HL-60/S4 treated with retinoic acid at 250 ng/mL for 4 days and 3 days (cell line): ENCODE results near the gene SZT2.

Experiments used
- in situ Hi-C: fragments of 300-500 bp; cut with MboI; formaldehyde crosslinking; loops from 2 replicates; pipeline ENCODE4 v1.7.0; 2022; ENCODE audit warnings: low sequenced_read_pairs

SZT2 gene

DNA sequence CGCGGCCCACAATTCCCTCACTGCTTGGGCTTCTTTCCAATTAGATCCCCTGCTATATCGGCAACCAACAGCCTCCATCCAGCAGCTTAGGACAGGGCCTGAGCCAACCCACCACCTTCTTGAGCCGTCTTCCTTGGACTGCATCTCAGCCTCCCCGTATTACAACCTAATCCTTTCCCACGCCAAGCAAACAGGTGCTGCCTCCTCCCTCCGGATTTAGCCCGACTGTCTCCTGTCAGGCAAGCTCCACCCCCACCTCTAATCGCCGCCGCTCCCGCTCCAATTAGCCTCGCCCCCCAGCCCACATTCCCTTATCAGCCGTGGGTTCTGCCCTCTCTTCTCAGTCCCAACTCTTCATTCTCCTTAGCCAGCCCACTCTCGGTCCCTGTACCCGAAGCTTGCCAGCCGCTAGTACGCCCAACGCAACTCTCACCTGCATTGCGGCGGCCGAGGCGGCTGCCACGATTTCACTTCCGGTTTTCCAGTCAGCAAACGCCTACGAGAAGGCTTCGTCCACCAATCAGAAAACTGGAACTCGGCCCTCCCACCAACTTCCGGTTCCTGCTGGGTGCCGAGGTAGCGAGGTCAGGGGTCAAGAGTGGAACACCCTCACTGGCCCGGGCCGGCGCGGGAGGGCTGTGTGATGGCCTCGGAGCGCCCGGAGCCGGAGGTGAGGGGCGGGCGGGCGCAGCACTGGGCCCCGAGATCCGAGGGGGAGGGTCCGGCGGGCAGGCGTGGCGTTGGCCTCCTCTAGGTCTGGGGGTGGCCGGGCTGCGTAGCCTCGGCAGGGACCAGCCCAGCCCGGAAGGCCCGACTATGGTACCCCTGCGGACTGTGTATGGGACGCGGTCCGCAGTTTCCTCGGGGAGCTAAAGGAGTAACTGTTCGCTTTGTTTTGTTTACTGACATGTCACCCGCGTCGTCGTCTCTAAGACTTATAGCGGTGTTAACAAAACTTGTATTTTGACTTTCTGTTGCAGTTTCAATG lies at the start of gene SZT2, which contains the start of gene MED8:
TSS of gene SZT2 (plus strand) at position 574 of the 988 bp plus-strand sequence. CDS start at position 644, 70 bp downstream.
TSS of gene MED8 (minus strand) at position 475 of the 988 bp plus-strand sequence. CDS start at position 439, 36 bp downstream.
- in situ Hi-C loops = no loop called here

DNA sequence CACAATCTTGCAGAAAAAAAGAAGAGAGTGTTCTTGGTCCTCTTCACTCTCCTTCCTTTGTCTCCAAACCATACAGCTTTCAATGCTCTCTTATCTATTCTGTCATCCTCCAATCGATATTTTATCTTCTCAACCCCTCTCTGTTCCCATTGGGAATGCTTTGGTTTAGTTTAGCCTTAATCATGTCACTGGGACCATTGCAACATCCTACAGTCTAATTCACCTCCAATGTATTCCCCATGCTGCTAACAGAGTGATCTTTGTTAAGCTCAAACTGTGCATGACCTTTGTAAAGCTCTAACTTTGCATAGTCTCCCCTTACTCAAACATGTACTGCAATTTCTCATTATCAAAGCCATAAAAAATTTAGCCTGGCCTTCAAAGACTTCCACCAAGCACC lies 49.1 kb upstream of the SZT2 start:
- in situ Hi-C loops = no loop called here

DNA sequence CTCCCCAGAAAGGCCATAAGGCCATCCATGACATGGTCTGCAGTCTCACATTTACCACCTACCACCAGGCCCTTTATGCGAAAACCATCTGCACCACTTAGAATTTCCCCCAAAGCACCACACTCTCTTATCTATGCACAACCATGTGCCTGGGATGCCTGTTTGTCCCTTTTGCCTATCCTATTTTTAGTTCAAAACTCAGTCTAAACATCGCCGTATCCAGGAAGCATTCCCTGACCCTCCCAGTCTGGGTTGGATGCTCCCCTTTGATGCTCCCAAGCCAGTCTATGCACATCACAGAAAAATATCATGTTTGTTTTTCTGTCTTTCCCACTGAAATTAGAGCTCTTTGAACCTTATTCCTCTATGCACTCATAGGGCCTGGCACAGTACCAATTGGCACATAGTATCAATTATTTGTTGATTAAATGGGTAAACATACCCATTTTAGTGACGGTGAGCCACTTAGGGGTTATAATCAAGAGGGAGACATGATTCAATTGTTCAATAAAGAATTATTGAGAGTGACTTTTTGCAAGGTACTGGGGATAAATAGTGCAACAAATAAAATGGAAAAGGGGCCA lies 45.3 kb upstream of the SZT2 start:
- in situ Hi-C loops = no loop called here

DNA sequence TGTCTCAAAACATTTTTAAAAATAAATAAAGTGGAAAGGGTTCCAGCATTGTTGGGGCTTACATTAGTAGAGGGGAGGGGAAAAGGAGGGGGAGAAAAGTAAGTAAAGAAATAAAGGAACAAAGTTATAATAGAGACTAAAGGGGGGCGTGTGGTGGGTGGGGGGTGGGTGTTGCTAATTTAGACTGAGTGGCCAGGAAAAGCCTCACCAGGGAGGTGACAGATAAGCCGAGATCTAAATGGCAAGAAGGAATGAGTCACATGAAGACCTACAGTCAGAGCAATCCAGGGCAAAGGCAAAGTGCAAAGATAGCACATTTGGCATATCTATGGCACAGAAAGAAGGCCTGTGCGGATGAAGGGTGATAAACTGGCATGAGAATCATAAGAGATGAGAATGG lies 44.6 kb upstream of the SZT2 start:
- in situ Hi-C loops = no loop called here

DNA sequence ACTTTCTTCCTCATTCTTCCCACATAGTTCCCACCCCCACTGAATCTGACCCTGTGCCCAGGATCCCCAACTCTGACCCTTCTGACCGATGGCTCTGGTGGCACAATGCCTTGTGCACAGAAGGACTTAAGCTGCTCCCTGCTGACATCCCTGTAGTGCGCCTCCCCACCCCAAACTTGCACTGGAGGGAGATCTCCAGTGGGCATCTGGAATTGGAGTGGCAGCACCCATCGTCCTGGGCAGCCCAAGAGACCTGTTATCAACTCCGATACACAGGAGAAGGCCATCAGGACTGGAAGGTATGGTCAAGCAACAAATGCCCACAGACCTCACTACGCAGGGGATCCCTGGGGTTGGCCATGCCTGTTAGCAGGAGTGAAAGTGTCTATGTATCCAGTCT lies 43.1 kb upstream of the SZT2 start:
- in situ Hi-C loops = no loop called here

DNA sequence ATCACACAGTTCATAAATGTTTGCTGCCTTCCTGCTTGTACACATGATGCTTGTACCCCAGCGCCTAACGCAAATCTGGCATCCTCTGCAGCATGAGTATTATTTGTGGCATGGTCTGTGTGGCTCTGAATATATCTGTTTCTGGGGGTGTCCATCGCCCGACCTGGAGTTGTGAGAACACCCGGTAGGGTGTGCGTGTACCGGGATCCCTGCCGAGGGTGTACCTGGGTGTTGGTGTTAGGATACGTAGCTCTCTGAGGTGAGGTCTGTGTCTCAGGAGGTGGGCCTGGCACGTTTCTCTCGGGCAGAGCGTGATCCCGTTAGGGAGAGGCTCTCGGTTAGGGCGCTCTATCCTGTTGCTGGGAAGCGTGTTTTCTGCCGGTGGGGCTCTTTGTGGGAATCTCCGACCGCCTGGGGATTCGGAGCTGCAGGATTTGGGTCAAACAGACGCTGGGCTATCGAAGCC lies 41.3 kb upstream of the SZT2 start:
- in situ Hi-C loops = no loop called here

DNA sequence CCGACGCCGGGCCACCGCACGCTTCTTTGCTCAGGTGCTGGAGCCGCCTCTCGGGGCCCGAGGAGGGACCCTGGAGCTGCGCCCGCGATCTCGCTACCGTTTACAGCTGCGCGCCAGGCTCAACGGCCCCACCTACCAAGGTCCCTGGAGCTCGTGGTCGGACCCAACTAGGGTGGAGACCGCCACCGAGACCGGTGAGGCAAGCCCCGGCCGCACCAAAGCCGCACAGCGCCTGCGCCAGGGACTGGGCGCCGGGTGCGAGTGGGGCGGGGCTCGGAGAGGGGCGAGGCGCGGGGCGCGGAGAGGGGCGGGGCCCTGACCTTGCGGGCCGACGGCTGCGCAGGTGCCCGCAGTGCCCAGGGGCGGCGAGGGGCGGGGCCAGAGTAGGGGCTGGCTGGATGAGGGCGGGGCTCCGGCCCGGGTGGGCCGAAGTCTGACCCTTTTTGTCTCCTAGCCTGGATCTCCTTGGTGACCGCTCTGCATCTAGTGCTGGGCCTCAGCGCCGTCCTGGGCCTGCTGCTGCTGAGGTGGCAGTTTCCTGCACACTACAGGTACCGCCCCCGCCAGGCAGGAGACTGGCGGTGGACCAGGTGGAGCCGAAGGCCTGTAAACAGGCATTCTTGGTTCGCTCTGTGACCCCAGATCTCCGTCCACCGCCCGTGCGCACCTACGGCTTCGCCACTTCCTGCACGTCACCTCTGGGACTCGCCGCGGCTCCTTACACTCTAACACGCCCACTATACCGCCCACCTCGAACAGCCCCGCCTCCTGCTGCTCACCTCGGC lies 40.7 kb upstream of the SZT2 start:
- in situ Hi-C loops = no loop called here

DNA sequence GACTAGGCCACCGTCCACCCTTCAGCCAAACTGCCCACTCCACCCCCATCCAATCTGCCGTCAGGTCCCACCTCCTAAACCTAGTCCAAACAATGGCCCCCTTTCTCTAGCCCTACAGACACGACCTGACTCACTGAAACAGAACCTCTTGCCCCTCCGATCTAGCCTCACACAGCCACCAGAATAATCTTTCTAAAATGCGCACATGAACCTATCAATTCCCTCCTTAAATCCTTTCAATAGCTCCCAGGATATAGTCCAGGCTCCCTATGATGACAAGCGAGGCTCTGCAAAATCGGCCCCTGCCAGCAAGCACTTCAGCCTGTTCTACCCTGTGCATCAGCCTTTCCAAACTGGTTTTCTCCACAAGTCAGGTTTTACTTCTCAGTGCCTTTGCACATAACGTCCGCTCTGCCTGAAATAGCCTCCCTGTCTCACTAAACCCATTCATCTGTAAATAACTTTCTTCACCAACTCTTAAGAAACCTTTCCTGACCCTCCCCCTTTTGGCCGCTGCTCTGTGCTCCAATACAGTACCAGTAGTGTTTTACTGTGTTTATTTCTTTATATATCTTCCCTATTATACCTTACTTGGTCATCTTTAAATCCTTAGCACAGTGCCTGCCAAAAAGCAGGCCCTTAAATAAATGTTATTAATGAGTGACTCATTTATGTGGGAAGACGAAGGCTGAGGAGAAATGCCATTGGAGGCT lies 39.9 kb upstream of the SZT2 start:
- in situ Hi-C loops = no loop called here

DNA sequence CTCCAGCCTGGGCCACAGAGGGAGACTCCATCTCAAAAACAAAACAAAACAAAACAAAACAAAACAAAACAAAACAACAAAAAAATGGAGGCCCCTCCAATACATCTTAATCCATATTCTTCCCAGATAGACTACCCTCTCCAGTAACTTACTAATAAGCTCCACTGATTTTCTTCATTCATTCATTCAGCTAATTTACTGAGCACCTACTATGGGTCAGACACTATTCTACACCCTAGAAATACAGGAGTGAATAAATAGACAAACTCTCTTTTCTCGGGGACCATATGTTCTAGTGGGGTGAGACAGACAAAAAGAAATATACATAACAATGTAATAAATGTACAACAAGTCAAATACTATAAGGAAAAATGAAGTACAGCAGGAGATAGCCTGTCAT lies 38.7 kb upstream of the SZT2 start:
- in situ Hi-C loops = no loop called here

DNA sequence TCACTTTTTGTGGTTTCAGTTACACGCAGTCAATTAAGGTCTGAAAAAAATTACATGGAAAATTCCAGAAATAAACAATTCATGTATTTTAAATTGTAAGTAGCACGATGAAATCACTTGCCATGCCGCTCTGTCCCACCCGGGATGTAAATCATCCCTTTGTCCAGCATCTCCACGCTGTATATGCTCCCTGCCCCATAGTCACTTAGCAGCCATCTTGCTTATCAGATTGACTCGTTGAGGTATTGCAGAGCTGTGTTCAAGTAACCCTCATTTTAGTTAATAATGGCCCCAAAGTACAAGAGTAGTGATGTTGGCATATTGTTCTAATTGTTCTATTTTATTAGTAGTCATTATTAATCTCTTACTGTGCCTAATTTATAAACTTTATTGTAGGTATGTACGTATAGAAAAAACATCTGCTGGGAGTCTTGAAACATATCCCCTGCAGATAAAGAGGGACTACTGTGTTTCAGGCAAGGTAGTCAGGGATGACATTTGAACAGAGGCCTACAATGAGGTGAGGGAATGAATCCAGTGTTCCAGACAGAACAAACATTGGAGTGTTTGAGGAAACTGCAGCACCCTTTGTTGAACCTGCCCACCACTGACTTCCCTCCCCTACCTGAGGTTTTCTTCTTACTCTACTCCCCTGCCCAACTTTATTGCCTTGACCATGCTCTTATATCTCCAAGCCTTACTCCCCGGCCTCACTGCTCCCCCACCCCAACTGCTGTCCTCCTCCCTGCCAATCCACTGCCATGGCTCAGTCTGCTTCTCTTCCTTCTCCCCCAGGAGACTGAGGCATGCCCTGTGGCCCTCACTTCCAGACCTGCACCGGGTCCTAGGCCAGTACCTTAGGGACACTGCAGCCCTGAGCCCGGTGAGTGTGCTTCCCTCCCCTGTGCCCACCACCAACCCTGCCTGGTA lies 38.0 kb upstream of the SZT2 start:
- in situ Hi-C loops = no loop called here

DNA sequence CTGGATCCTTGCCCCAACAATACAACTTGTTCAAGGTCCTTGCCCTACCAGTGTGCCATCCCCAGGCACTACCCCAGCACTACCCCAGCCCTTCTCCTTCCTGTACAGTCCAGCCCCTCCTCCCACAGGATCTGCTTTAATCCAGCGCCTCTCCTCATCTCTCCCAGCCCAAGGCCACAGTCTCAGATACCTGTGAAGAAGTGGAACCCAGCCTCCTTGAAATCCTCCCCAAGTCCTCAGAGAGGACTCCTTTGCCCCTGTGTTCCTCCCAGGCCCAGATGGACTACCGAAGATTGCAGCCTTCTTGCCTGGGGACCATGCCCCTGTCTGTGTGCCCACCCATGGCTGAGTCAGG lies 37.4 kb upstream of the SZT2 start:
- in situ Hi-C loops = no loop called here

DNA sequence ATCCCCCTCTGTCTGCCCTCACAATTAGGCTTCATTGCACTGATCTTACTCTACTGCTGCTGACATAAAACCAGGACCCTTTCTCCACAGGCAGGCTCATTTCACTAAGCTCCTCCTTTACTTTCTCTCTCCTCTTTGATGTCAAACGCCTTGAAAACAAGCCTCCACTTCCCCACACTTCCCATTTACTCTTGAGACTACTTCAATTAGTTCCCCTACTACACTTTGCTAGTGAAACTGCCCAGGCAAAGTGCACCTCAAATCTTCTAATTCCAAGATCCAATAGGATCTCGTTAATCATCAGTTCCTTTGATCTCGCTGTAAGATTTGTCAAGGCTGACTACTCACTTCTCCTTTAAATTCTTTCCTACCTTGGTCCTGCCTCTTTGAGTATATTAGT lies 36.8 kb upstream of the SZT2 start:
- in situ Hi-C loops = no loop called here

DNA sequence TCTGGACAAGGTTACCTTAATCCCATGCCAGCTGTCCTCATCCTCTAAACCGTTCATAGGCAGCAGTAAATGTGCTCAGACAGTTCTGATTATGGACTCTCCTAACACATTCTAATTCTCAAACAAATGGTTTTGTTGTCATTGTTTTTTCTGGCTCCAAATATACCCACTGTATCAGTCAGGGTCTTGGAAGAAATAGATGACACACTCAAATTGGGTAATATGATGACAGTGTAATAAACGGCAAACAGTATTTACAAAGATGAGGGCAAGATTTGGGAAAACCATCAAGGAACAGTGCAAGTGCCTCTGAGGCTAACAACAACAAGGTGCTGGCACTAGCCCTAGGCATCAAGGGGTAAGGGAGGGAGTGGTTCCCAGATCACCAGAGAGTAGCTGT lies 35.2 kb upstream of the SZT2 start:
- in situ Hi-C loops = no loop called here

DNA sequence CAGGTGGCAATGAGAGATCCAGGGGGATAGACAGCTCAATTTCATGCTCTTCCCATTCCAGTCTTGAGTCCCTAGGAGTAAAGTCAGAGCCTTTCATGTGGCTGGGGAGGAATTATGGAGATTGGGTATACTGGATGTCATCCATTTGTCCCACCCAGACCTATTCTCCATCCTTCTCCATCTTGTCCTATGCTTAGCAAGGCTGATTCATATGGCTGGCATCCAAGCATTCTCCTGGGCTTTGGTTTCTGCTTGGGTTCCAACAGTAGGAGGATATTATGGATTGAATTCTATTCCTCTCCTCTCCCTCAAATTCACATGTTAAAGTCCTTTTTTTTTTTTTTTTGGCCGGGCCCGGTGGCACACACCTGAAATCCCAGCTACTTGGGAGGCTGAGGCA lies 34.8 kb upstream of the SZT2 start:
- in situ Hi-C loops = no loop called here

DNA sequence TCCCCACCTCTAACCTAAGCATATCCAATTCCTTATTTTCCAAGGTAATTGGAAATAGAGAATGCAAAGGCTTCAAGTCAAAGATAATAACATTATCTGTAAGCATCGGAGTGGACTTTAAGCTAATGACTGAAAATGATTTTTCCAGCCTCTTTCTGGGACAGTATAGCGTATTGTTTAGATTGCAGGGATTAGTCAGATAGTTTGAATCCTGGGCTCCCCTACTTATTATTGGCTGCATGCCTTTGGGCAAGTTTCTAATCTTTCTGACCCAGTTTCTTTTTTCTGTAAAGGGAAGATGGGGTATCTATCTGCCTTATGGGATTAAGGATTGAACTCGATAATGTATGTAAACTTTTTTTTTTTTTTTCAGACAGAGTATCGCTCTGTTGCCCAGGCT lies 32.4 kb upstream of the SZT2 start:
- in situ Hi-C loops = no loop called here

DNA sequence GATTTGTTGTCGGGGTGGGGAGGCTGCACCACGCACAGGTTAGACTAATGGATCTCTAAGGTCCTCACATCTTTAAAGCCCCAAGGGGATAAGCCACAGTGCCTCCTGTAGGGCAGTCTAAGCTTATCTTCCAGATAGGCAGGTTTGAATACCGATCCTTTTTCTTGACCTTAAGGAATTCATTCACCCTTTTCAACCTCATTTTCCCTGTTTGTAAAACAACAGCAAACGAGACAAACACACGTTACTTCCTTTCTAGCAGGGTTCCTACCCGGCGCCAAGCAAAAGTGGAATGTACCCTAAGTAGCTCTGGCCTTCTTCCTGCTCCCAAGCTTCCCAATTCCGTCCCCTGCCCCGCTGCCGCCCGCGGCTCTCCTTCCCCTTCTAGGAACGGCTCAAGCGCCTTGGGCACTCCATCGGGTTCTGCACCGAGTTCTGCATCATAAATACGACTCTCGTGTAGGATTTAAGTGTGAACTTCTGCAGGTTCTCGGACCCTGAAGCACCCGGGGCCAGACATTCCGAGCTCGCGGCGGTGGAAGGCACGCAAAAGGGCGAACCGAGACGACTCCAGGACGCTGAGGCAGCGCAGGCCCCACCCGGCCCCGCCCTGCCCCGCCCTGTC lies 31.5 kb upstream of the SZT2 start:
- in situ Hi-C loops = no loop called here

DNA sequence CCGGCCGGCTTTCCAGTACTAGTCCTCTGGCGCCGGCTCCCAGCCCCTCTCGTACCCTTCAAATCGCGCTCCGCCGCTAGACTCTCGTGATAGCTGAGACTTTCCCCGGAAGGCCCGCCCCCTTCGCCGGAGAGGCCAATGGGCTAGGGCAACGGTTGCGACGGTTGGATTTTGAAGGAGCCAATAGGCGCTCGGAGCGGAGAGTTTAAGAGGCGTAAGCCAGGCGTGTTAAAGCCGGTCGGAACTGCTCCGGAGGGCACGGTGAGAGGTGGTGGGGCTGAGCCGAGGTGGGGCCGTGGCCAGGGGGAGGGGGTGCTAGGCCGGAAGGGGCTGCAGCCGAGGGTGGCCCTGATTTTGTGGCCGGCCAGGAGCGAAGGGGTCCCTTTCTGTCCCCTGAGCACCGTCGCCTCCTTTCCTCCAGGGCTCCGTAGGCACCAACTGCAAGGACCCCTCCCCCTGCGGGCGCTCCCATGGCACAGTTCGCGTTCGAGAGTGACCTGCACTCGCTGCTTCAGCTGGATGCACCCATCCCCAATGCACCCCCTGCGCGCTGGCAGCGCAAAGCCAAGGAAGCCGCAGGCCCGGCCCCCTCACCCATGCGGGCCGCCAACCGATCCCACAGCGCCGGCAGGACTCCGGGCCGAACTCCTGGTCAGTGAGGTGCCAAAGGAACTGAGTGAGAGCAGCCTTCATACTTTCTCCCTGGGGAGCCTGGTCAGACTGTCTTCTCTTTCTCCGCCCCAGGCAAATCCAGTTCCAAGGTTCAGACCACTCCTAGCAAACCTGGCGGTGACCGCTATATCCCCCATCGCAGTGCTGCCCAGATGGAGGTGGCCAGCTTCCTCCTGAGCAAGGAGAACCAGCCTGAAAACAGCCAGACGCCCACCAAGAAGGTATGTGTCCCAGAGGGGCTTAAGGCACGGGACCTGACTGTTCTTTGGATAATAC lies 30.7 kb upstream of the SZT2 start, which contains the start of gene CDC20:
TSS of gene CDC20 (plus strand) at position 236 of the 948 bp plus-strand sequence. CDS start at position 471, 235 bp downstream.
- in situ Hi-C loops = no loop called here

DNA sequence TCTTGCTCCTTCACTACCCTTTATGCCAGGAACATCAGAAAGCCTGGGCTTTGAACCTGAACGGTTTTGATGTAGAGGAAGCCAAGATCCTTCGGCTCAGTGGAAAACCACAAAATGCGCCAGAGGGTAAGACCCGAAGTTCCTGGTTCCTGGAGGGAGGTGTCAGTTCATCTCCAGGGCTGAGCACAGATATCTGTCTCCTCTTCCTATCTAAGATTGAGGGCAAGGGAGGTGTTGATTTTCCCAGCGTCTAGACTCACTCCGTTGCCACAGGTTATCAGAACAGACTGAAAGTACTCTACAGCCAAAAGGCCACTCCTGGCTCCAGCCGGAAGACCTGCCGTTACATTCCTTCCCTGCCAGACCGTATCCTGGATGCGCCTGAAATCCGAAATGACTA lies 30.0 kb upstream of the SZT2 start:
- in situ Hi-C loops = no loop called here
